ENCODE data around the gene WDR86. TPM values are rescaled to one million over a fixed set of nuclear protein-coding genes. Genes with fewer than 3 reads are reported as not detected.

Gene WDR86
- total and polyA plus RNA-seq, 2 experiments from 2014 or later, result 9.1 to 59.1 TPM

DNA sequence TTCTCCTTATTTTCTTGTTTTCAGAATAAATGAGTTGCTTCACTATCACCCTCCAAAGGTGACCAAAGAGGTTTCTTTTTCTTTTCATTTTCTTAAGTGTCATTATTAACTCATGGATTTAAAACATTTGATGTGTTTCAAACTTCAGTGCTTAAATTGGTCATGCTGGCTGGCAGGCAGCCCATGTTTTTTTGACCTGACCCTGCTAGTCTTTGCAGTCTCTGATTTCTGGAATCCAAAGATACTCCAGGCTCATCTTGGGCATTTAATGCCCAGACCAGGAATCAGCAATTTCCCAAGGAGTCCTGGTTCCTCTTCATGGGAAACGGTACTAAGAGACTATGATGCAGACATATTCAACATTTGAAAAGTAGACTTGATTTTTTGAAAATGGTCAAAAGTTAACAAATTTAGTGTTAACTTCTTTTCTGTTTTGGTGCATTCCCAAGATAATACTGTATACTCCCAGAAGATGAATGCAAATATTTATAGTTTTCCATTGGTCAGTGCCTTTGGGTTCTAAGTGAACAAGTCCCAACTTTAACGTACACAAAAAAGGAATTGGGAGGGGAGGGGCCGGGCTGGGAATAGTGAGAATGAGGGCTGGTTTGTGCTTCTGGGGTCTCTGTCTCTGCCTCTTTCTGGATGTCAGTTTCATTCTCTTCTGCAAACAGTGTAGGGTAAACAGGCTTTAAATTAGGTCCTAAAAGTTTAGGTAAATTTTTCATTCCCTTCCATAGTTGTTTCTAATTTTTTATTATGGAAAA is 48.5 kb downstream of the WDR86 start:
- peaks cover under 1% of the 10 kb centered on the region; the same call in 1 of the 2 replicates for H3K4me1 ChIP-seq (ENCODE audit: insufficient read depth)
- no peaks in the 10 kb centered on the region for H3F3A ChIP-seq (replicated peaks; ENCODE audit: low read depth)
- H2AFZ ChIP-seq, result no peak overlapping the region
- no peak overlapping the region for H3K27ac ChIP-seq (ENCODE audit: low read depth)
- Mint-ChIP-seq H3K36me3 (ENCODE audit: low read depth) (peaks cover 50% of the 10 kb centered on the region), H3K27ac (no peak overlapping the region), H3K4me1 (peaks cover 7% of the 10 kb centered on the region; the same call in 2 of the 3 replicates), H3K4me3 (no peak overlapping the region), H3K27me3 (ENCODE audit: insufficient read depth, low read depth, poor library complexity) (peaks cover 3% of the 10 kb centered on the region), H3K9me3 (no peaks in the 10 kb centered on the region)
- H3K27me3 ChIP-seq (ENCODE audit: insufficient read depth), result no peaks in the 10 kb centered on the region
- no peaks in the 10 kb centered on the region for H3K9me2 ChIP-seq (ENCODE audit: insufficient read depth)
- H3K79me2 ChIP-seq (replicated peaks; ENCODE audit: insufficient read depth), result no peaks in the 10 kb centered on the region
- no peak overlapping the region for H3K4me2 ChIP-seq
- no peaks in the 10 kb centered on the region; the same call in 1 of the 2 replicates for H4K20me1 ChIP-seq (replicated peaks; ENCODE audit: insufficient read depth)
- DNase-seq (ENCODE audit: low spot score) (no peak), ATAC-seq (no peak)
- 0 out of 2 replicates have a peak, but pooled peaks cover 10% of the 10 kb centered on the region for H3K36me3 ChIP-seq (ENCODE audit: insufficient read depth)
- no peak overlapping the region for H3K4me3 ChIP-seq
- TF ChIP-seq, protein P1, sequence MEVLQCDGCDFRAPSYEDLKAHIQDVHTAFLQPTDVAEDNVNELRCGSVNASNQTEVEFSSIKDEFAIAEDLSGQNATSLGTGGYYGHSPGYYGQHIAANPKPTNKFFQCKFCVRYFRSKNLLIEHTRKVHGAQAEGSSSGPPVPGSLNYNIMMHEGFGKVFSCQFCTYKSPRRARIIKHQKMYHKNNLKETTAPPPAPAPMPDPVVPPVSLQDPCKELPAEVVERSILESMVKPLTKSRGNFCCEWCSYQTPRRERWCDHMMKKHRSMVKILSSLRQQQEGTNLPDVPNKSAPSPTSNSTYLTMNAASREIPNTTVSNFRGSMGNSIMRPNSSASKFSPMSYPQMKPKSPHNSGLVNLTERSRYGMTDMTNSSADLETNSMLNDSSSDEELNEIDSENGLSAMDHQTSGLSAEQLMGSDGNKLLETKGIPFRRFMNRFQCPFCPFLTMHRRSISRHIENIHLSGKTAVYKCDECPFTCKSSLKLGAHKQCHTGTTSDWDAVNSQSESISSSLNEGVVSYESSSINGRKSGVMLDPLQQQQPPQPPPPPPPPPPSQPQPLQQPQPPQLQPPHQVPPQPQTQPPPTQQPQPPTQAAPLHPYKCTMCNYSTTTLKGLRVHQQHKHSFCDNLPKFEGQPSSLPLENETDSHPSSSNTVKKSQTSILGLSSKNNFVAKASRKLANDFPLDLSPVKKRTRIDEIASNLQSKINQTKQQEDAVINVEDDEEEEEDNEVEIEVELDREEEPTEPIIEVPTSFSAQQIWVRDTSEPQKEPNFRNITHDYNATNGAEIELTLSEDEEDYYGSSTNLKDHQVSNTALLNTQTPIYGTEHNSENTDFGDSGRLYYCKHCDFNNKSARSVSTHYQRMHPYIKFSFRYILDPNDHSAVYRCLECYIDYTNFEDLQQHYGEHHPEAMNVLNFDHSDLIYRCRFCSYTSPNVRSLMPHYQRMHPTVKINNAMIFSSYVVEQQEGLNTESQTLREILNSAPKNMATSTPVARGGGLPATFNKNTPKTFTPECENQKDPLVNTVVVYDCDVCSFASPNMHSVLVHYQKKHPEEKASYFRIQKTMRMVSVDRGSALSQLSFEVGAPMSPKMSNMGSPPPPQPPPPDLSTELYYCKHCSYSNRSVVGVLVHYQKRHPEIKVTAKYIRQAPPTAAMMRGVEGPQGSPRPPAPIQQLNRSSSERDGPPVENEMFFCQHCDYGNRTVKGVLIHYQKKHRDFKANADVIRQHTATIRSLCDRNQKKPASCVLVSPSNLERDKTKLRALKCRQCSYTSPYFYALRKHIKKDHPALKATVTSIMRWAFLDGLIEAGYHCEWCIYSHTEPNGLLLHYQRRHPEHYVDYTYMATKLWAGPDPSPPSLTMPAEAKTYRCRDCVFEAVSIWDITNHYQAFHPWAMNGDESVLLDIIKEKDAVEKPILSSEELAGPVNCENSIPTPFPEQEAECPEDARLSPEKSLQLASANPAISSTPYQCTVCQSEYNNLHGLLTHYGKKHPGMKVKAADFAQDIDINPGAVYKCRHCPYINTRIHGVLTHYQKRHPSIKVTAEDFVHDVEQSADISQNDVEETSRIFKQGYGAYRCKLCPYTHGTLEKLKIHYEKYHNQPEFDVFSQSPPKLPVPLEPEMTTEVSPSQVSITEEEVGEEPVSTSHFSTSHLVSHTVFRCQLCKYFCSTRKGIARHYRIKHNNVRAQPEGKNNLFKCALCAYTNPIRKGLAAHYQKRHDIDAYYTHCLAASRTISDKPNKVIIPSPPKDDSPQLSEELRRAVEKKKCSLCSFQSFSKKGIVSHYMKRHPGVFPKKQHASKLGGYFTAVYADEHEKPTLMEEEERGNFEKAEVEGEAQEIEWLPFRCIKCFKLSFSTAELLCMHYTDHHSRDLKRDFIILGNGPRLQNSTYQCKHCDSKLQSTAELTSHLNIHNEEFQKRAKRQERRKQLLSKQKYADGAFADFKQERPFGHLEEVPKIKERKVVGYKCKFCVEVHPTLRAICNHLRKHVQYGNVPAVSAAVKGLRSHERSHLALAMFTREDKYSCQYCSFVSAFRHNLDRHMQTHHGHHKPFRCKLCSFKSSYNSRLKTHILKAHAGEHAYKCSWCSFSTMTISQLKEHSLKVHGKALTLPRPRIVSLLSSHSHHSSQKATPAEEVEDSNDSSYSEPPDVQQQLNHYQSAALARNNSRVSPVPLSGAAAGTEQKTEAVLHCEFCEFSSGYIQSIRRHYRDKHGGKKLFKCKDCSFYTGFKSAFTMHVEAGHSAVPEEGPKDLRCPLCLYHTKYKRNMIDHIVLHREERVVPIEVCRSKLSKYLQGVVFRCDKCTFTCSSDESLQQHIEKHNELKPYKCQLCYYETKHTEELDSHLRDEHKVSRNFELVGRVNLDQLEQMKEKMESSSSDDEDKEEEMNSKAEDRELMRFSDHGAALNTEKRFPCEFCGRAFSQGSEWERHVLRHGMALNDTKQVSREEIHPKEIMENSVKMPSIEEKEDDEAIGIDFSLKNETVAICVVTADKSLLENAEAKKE (CRISPR knock-in tag; IDR thresholded peaks at IDR 0.05), result no peak
- TF ChIP-seq POLR2AphosphoS5 (IDR thresholded peaks at IDR 0.05; ENCODE audit: low read depth) (no peak), ZNF331 (CRISPR knock-in tag; IDR thresholded peaks at IDR 0.05; ENCODE audit: low read depth) (no peak), REST (IDR thresholded peaks at IDR 0.05; ENCODE audit: unreplicated experiment) (no peak), CREB1 (CRISPR knock-in tag; IDR thresholded peaks at IDR 0.05; ENCODE audit: low read depth) (no peak), CTCF (conservative IDR thresholded peaks at IDR 0.05; ENCODE audit: low read depth in 2 of 2) (no peak), NANOG (IDR thresholded peaks at IDR 0.05; ENCODE audit: borderline replicate concordance) (no peak), JUNB (IDR thresholded peaks at IDR 0.05; ENCODE audit: unreplicated experiment) (no peak), STAT1 (IDR thresholded peaks at IDR 0.05; ENCODE audit: unreplicated experiment) (no peak), EZH2 (IDR thresholded peaks at IDR 0.05; ENCODE audit: low read depth, unreplicated experiment) (no peak), ZNF114 (CRISPR knock-in tag; IDR thresholded peaks at IDR 0.05) (no peak), EZH2phosphoT487 (IDR thresholded peaks at IDR 0.05; ENCODE audit: unreplicated experiment) (no peak)
- TF ChIP-seq, protein P2, sequence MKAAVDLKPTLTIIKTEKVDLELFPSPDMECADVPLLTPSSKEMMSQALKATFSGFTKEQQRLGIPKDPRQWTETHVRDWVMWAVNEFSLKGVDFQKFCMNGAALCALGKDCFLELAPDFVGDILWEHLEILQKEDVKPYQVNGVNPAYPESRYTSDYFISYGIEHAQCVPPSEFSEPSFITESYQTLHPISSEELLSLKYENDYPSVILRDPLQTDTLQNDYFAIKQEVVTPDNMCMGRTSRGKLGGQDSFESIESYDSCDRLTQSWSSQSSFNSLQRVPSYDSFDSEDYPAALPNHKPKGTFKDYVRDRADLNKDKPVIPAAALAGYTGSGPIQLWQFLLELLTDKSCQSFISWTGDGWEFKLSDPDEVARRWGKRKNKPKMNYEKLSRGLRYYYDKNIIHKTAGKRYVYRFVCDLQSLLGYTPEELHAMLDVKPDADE (IDR thresholded peaks at IDR 0.05), result no peak

Measured in GM23338 (cell line).